ENCODE results near the gene DLGAP3. TPM values are rescaled to one million over a fixed set of nuclear protein-coding genes. Genes with fewer than 3 reads are reported as not detected.

Gene DLGAP3
- polyA plus RNA-seq, 1 donor from 2014 or later, result 2.9 TPM

GRCh38 chr1:34828611-34829010 is 100.8 kb downstream of the DLGAP3 start:
- no peak for TF ChIP-seq EP300 (conservative IDR thresholded peaks at IDR 0.05; ENCODE audit: poor library complexity, severe bottlenecking)
- no peak for TF ChIP-seq SMC3 (conservative IDR thresholded peaks at IDR 0.05; ENCODE audit: poor library complexity)
- TF ChIP-seq RAD21 (conservative IDR thresholded peaks at IDR 0.05), result no peak
- TF ChIP-seq, protein P1, sequence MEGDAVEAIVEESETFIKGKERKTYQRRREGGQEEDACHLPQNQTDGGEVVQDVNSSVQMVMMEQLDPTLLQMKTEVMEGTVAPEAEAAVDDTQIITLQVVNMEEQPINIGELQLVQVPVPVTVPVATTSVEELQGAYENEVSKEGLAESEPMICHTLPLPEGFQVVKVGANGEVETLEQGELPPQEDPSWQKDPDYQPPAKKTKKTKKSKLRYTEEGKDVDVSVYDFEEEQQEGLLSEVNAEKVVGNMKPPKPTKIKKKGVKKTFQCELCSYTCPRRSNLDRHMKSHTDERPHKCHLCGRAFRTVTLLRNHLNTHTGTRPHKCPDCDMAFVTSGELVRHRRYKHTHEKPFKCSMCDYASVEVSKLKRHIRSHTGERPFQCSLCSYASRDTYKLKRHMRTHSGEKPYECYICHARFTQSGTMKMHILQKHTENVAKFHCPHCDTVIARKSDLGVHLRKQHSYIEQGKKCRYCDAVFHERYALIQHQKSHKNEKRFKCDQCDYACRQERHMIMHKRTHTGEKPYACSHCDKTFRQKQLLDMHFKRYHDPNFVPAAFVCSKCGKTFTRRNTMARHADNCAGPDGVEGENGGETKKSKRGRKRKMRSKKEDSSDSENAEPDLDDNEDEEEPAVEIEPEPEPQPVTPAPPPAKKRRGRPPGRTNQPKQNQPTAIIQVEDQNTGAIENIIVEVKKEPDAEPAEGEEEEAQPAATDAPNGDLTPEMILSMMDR (IDR thresholded peaks at IDR 0.05; ENCODE audit: poor library complexity, severe bottlenecking), result no peak
- TF ChIP-seq POLR2AphosphoS5 (IDR thresholded peaks at IDR 0.05), result no peak
- TF ChIP-seq EZH2 (IDR thresholded peaks at IDR 0.05; ENCODE audit: borderline replicate concordance, insufficient read depth, low read length, poor library complexity, severe bottlenecking), result no peak
- TF ChIP-seq REST (IDR thresholded peaks at IDR 0.05; ENCODE audit: borderline replicate concordance), result no peak
- no peak for TF ChIP-seq TAF1 (IDR thresholded peaks at IDR 0.05; ENCODE audit: low read depth)
- TF ChIP-seq MXI1 (conservative IDR thresholded peaks at IDR 0.05; ENCODE audit: poor library complexity, severe bottlenecking), result no peak
- no peak overlapping the region for H3K27ac ChIP-seq (ENCODE audit: low read length)
- no peaks in the 10 kb centered on the region for H3K9me2 ChIP-seq (ENCODE audit: insufficient read depth, low read length)
- no peaks in the 10 kb centered on the region for H3K27me3 ChIP-seq (ENCODE audit: insufficient read depth, low read depth, low read length)
- H3K9me3 ChIP-seq (ENCODE audit: low read length), result no peaks in the 10 kb centered on the region
- H3K4me3 ChIP-seq (ENCODE audit: low read length), result no peak overlapping the region
- no peak overlapping the region for H2AFZ ChIP-seq (ENCODE audit: low read depth, low read length)
- no peaks in the 10 kb centered on the region for H4K20me1 ChIP-seq (ENCODE audit: insufficient read depth)
- H3K4me2 ChIP-seq (ENCODE audit: low read length), result no peak overlapping the region
- no peak overlapping the region for H3K9ac ChIP-seq (ENCODE audit: low read length)
- H3K79me2 ChIP-seq (replicated peaks; ENCODE audit: insufficient read depth, low read length), result no peaks in the 10 kb centered on the region
- no peaks in the 10 kb centered on the region for H3F3A ChIP-seq (ENCODE audit: insufficient read depth, low read length, poor library complexity, severe bottlenecking)
- H3K36me3 ChIP-seq (ENCODE audit: insufficient read depth, low read length), result no peaks in the 10 kb centered on the region

DNA sequence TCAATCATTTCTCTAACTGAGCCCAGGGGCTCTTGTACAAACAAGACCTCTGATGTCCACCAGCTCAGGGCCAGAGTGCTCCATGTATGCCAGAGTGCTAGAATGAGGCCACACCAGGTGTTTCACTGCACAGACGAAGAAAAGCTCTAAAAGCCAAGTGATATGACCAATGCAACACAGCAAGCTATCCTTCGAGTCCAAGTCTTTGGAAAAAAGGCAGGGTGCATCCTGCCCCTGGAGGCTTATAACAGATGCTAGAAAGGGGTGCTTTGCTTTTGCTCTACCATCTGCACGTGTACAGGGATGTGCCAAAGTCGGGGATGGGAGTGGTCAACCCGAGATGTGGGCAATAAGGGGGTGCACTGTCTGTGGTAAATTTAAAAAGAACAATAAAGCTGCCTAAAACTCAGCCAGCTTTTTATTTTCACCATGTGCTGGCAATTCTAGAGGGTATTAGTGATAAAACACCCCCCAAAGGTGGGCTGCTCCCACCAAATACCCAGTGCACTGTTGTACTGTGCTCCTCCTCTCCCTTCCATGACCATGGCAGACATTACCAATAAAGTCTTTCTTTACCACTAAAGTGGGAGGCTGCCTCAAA is 102.0 kb downstream of the DLGAP3 start:
- H3K4me2 ChIP-seq (ENCODE audit: low read length), result no peak overlapping the region
- H3K27me3 ChIP-seq (ENCODE audit: insufficient read depth, low read depth, low read length), result no peaks in the 10 kb centered on the region
- H3K9ac ChIP-seq (ENCODE audit: low read length), result no peak overlapping the region
- H4K20me1 ChIP-seq (ENCODE audit: insufficient read depth), result no peaks in the 10 kb centered on the region
- H3K9me3 ChIP-seq (ENCODE audit: low read length), result no peaks in the 10 kb centered on the region
- H3K27ac ChIP-seq (ENCODE audit: low read length), result no peak overlapping the region
- H3K9me2 ChIP-seq (ENCODE audit: insufficient read depth, low read length), result no peaks in the 10 kb centered on the region
- no peaks in the 10 kb centered on the region for H3F3A ChIP-seq (ENCODE audit: insufficient read depth, low read length, poor library complexity, severe bottlenecking)
- no peaks in the 10 kb centered on the region for H3K79me2 ChIP-seq (replicated peaks; ENCODE audit: insufficient read depth, low read length)
- H3K36me3 ChIP-seq (ENCODE audit: insufficient read depth, low read length), result no peaks in the 10 kb centered on the region
- H3K4me3 ChIP-seq (ENCODE audit: low read length), result no peak overlapping the region
- TF ChIP-seq REST (IDR thresholded peaks at IDR 0.05; ENCODE audit: borderline replicate concordance), result no peak
- TF ChIP-seq, protein P1 (IDR thresholded peaks at IDR 0.05; ENCODE audit: poor library complexity, severe bottlenecking), result no peak
- no peak for TF ChIP-seq SMC3 (conservative IDR thresholded peaks at IDR 0.05; ENCODE audit: poor library complexity)
- no peak for TF ChIP-seq RAD21 (conservative IDR thresholded peaks at IDR 0.05)
- TF ChIP-seq EZH2 (IDR thresholded peaks at IDR 0.05; ENCODE audit: borderline replicate concordance, insufficient read depth, low read length, poor library complexity, severe bottlenecking), result no peak
- no peak for TF ChIP-seq TAF1 (IDR thresholded peaks at IDR 0.05; ENCODE audit: low read depth)
- no peak for TF ChIP-seq MXI1 (conservative IDR thresholded peaks at IDR 0.05; ENCODE audit: poor library complexity, severe bottlenecking)
- no peak for TF ChIP-seq EP300 (conservative IDR thresholded peaks at IDR 0.05; ENCODE audit: poor library complexity, severe bottlenecking)
- TF ChIP-seq POLR2AphosphoS5 (IDR thresholded peaks at IDR 0.05), result no peak
- H2AFZ ChIP-seq (ENCODE audit: low read depth, low read length), result no peak overlapping the region
